ENCODE measurements around the gene SLC7A6.

DNA sequence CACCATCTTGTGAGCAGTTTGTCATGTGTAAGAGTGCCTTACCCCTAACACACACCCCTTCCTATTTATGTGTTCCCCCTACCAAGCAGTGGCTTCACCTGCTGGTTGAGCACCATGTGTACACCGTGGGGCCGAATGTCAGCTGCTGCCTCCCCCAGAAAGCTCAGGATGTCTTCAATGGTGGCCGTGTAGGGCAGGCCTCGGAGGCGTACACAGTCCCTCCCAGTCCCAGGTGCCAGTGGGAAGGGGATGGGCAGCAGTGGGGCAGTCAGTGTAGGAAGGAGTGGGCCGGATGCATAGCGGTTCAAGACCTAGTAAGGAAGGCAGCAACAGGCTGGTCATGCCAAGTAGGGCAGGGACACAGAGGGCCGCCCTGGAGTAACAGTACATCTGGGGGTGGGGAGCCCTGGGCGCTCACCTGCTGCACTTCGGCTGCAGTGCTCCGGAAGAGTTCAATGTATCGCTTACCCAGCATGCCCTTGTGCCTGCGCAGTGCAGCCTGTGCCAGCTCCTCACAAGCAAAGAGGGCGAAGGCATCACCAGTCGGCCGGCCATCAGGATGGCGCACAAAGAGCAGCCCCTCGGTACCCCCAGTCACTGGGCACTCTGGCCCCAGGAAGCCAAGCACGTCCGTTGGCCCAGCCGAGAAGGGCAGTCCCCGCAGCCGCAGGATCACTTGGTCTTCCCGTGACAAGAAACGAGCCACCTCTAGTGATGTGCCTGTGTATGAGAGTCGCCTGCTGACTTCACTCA is 32.8 kb upstream of the SLC7A6 start:
- TF ChIP-seq CTCF (IDR thresholded peaks at IDR 0.05), result no peak
- TF ChIP-seq POLR2A (IDR thresholded peaks at IDR 0.05), result no peak

Data from thyroid gland (tissue), 4 donors.